Neural crest cell (in vitro differentiated cells): ENCODE data around the gene ACTR1B. TPM values are rescaled to one million over a fixed set of nuclear protein-coding genes. Genes with fewer than 3 reads are reported as not detected.

ENCODE experiments used
- DNase-seq: peaks from one replicate; pipeline ENCODE4 v3.0.0; 2021; ENCODE audit warnings: low read depth, mixed read lengths, low spot score
- H3K27ac Mint-ChIP-seq: one replicate; pipeline ENCODE4 v1.8.0; 2021; ENCODE audit warnings: mild to moderate bottlenecking, mixed read lengths; ENCODE audit not compliant: unreplicated experiment
- H3K27me3 Mint-ChIP-seq: 2 replicates; pipeline ENCODE4 v1.8.0; 2021; ENCODE audit warnings: low read depth, mild to moderate bottlenecking, mixed read lengths
- H3K36me3 Mint-ChIP-seq: 2 replicates; pipeline ENCODE4 v1.8.0; 2021; ENCODE audit warnings: low read depth, mild to moderate bottlenecking, mixed read lengths
- H3K4me1 Mint-ChIP-seq: 2 replicates; pipeline ENCODE4 v1.8.0; 2021; ENCODE audit warnings: mixed read lengths
- H3K4me3 Mint-ChIP-seq: one replicate; pipeline ENCODE4 v1.8.0; 2021; ENCODE audit warnings: mild to moderate bottlenecking, mixed read lengths
- H3K9me3 Mint-ChIP-seq: 2 replicates; pipeline ENCODE4 v1.8.0; 2021; ENCODE audit warnings: mixed read lengths
- CTCF ChIP-seq: fragments of 200-600 bp; sonication (generic); conservative IDR thresholded peaks from 2 replicates; pipeline ENCODE4 v1.5.0; 2021; ENCODE audit warnings: antibody characterized with exemption, mild to moderate bottlenecking
- total RNA-seq: library from RNA; stranded (reverse); gene quantifications from 2 replicates; pipeline ENCODE4 v1.2.1, GENCODE V29; 2021

ACTR1B gene
- total RNA-seq, 1 donor from 2014 or later: 62.6 TPM

DNA sequence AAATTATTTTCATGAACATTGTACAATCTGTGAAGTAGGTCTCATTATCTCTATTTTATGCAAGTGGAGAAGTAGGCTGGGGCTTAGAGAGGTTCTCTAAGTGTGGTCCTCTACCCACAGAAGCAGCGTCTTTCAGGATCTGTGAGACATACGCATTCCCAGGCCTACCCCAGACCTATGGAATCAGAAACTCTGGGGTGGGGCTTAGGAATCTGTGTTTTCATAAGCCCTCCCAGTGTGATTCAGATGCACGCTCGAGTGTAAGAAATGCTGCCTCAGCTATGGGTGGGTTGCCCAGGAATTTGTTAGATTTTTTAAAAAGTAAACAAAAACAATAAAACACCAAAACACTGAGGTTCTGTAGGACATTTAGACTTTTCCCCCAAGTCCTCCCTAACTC, 34.7 kb upstream of the ACTR1B start:
- H3K4me1 Mint-ChIP-seq: peaks cover 13% of the 10 kb centered on the region
- no peak overlapping the region for H3K27ac Mint-ChIP-seq
- no peaks in the 10 kb centered on the region for H3K9me3 Mint-ChIP-seq
- TF ChIP-seq CTCF: no peak
- H3K27me3 Mint-ChIP-seq: no peaks in the 10 kb centered on the region
- DNase-seq: no peak
- H3K36me3 Mint-ChIP-seq: no peaks in the 10 kb centered on the region
- H3K4me3 Mint-ChIP-seq: no peak overlapping the region

GRCh38 chr2:97697252-97698235, 33.7 kb upstream of the ACTR1B start:
- peak; percentile 97 for TF ChIP-seq CTCF
- Mint-ChIP-seq H3K4me3 (no peak overlapping the region), H3K4me1 (peaks cover 13% of the 10 kb centered on the region), H3K9me3 (no peaks in the 10 kb centered on the region), H3K27ac (no peak overlapping the region), H3K36me3 (no peaks in the 10 kb centered on the region), H3K27me3 (no peaks in the 10 kb centered on the region)
- peak; percentile 95 for DNase-seq

- Mint-ChIP-seq H3K9me3 (no peaks in the 10 kb centered on the region), H3K27me3 (no peaks in the 10 kb centered on the region), H3K27ac (peak overlapping the region; percentile 39), H3K4me1 (peaks cover 13% of the 10 kb centered on the region), H3K36me3 (no peaks in the 10 kb centered on the region), H3K4me3 (no peak overlapping the region)
- no peak for TF ChIP-seq CTCF
- no peak for DNase-seq
These were observed 31.9 kb upstream of the ACTR1B start for GRCh38 chr2:97695744-97696143.

- Mint-ChIP-seq H3K36me3 (no peaks in the 10 kb centered on the region), H3K27ac (no peak overlapping the region), H3K9me3 (no peaks in the 10 kb centered on the region), H3K27me3 (no peaks in the 10 kb centered on the region), H3K4me1 (peaks cover 6% of the 10 kb centered on the region), H3K4me3 (no peak overlapping the region)
- no peak for DNase-seq
- TF ChIP-seq CTCF: no peak
These were observed 29.6 kb upstream of the ACTR1B start for GRCh38 chr2:97693476-97693875.

- Mint-ChIP-seq H3K27ac (no peak overlapping the region), H3K27me3 (no peaks in the 10 kb centered on the region), H3K4me1 (no peaks in the 10 kb centered on the region), H3K4me3 (no peak overlapping the region), H3K9me3 (no peaks in the 10 kb centered on the region), H3K36me3 (no peaks in the 10 kb centered on the region)
- TF ChIP-seq CTCF: no peak
- no peak for DNase-seq
These were observed 27.3 kb upstream of the ACTR1B start for GRCh38 chr2:97691166-97691565.
